Kidney epithelial cell (primary cell): ENCODE results near the gene MACF1. TPM values are rescaled to one million over a fixed set of nuclear protein-coding genes. Genes with fewer than 3 reads are reported as not detected.

Source experiments
- DNase-seq: peaks from one replicate; pipeline ENCODE4 v3.0.0-alpha.2; 2010; ENCODE audit warnings: low read depth
- H3K27me3 ChIP-seq: 2 replicates; pipeline ENCODE4 v1.6.0; 2011; ENCODE audit warnings: low read length; ENCODE audit not compliant: control insufficient read depth, insufficient read depth
- H3K36me3 ChIP-seq: 2 replicates; pipeline ENCODE4 v1.5.1; 2011; ENCODE audit warnings: low read length; ENCODE audit not compliant: control insufficient read depth, insufficient read depth
- H3K4me3 ChIP-seq: 2 replicates; pipeline ENCODE4 v1.5.1; 2011; ENCODE audit warnings: low read depth, mild to moderate bottlenecking, control low read depth, low read length
- CTCF ChIP-seq: IDR thresholded peaks from 2 replicates; pipeline ENCODE4 v1.5.1; 2011; ENCODE audit warnings: mild to moderate bottlenecking, moderate library complexity, low read length, control low read depth, inconsistent platforms; ENCODE audit not compliant: insufficient read depth, poor library complexity, severe bottlenecking
- total RNA-seq: library from RNA; depleted of rRNA; stranded (reverse); fragments of >200 nt; gene quantifications from 2 replicates; pipeline ENCODE4 v1.2.3, GENCODE V29; 2015

Gene MACF1
- total RNA-seq, 1 donor from 2014 or later: 279 TPM

DNA sequence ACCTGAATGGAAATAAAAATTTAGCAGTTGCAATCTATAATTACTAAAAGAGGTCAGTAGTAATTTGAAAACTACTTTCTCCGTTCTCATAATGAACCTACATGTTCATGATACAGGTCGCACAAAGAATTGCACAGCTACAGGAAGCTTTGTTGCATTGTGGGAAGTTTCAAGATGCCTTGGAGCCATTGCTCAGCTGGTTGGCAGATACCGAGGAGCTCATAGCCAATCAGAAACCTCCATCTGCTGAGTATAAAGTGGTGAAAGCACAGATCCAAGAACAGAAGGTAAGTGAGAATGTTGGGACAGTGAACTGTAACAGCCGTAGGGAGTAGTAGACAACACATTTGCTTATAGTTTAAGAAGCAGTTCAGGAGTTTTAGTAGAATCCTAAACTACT lies 218.1 kb downstream of the MACF1 start:
- Histone ChIP-seq H3K36me3 (peaks cover 1% of the 10 kb centered on the region), H3K4me3 (no peak overlapping the region), H3K27me3 (no peaks in the 10 kb centered on the region)
- TF ChIP-seq CTCF: no peak
- no peak for DNase-seq

DNA sequence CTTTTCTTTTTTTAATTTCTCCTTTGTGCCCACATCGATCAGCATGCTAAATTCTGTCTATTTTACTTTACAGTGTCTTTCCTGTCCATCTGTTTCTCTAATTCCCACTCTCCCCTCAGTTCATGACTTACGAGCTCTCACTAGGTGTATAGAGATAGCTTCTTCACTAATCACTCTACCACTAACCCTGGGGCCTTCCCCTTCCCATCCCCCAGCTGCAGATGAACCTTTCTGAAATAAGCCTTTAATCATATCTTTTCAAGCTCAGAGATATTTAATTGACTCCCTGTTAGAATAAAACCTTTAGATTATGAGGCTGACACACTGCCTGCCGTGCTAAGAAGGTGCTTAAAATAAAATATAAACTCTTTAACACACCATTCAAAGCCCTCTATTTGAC lies 220.7 kb downstream of the MACF1 start:
- no peak overlapping the region for H3K4me3 ChIP-seq
- no peaks in the 10 kb centered on the region for H3K27me3 ChIP-seq
- no peak for DNase-seq
- H3K36me3 ChIP-seq: peaks cover 1% of the 10 kb centered on the region
- no peak for TF ChIP-seq CTCF

- TF ChIP-seq CTCF: no peak
- peaks cover 1% of the 10 kb centered on the region for H3K36me3 ChIP-seq
These were observed 221.1 kb downstream of the MACF1 start for GRCh38 chr1:39425634-39426033.

GRCh38 chr1:39426346-39426745 lies 221.9 kb downstream of the MACF1 start:
- Histone ChIP-seq H3K27me3 (no peaks in the 10 kb centered on the region), H3K36me3 (peaks cover 1% of the 10 kb centered on the region), H3K4me3 (no peak overlapping the region)
- no peak for TF ChIP-seq CTCF
- DNase-seq: no peak

More at GRCh38 chr1:39425634-39426033, 221.1 kb downstream of the MACF1 start:
- no peak for DNase-seq
- Histone ChIP-seq H3K27me3 (no peaks in the 10 kb centered on the region), H3K4me3 (no peak overlapping the region)

GRCh38 chr1:39427374-39427773 lies 222.9 kb downstream of the MACF1 start:
- DNase-seq: no peak
- TF ChIP-seq CTCF: no peak
- peaks cover 1% of the 10 kb centered on the region for H3K36me3 ChIP-seq
- H3K4me3 ChIP-seq: no peak overlapping the region
- H3K27me3 ChIP-seq: no peaks in the 10 kb centered on the region

DNA sequence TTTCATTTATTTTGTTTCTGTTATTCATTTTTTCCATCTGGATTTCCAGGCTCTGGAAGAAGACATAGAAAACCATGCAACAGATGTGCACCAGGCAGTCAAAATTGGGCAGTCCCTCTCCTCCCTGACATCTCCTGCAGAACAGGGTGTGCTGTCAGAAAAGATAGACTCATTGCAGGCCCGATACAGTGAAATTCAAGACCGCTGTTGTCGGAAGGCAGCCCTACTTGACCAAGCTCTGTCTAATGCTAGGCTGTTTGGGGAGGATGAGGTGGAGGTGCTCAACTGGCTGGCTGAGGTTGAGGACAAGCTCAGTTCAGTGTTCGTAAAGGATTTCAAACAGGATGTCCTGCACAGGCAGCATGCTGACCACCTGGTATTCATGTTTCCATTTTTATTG lies 223.4 kb downstream of the MACF1 start:
- Histone ChIP-seq H3K4me3 (no peak overlapping the region), H3K36me3 (no peaks in the 10 kb centered on the region), H3K27me3 (no peaks in the 10 kb centered on the region)
- TF ChIP-seq CTCF: no peak
- no peak for DNase-seq
